HEK293 (cell line): ENCODE results near the gene RIOX2.

Source experiments
- CTCF ChIA-PET: fragments of 350-600 bp; formaldehyde crosslinking; extraction: SDS; loops from one replicate; lab custom pipeline; 2021; ENCODE audit warnings: antibody characterized with exemption; lab: Yijun Ruan, JAX
- POLR2A ChIA-PET: fragments of 300-600 bp; formaldehyde crosslinking; extraction: SDS; loops from one replicate; lab custom pipeline; 2020; ENCODE audit warnings: antibody characterized with exemption, inconsistent platforms; lab: Yijun Ruan, JAX
- H3K27ac ChIP-seq: fragments of 200-500 bp; sonication (Bioruptor generic); 2 replicates; pipeline ENCODE4 v1.5.1; 2014; ENCODE audit warnings: low read depth, low read length, control low read depth, inconsistent platforms; ENCODE audit errors: extremely low read depth
- H3K36me3 ChIP-seq, 2 experiments: fragments of 200-500 bp in 1 of 2; sonication (Bioruptor generic) in 1 of 2; 1 replicate in 1 of 2; 2 replicates in 1 of 2; pipeline ENCODE4 v1.5.1; 2014 to 2017; ENCODE audit warnings: inconsistent platforms in 2 of 2, low read length in 2 of 2; ENCODE audit not compliant: control insufficient read depth in 2 of 2, insufficient read depth in 1 of 2
- H3K4me1 ChIP-seq: fragments of 200-500 bp; sonication (Bioruptor generic); 2 replicates; pipeline ENCODE4 v1.5.1; 2014; ENCODE audit warnings: mild to moderate bottlenecking, low read length, inconsistent platforms; ENCODE audit not compliant: control insufficient read depth, insufficient read depth
- H3K4me3 ChIP-seq: 2 replicates; pipeline ENCODE4 v1.5.1; 2011; ENCODE audit warnings: low read depth, mild to moderate bottlenecking, control low read depth, low read length, moderate library complexity
- H3K9me3 ChIP-seq: fragments of 200-500 bp; sonication (Bioruptor generic); 2 replicates; pipeline ENCODE4 v1.5.1; 2014; ENCODE audit warnings: low read depth, low read length, inconsistent platforms; ENCODE audit not compliant: control insufficient read depth, insufficient read depth
- HOXC10 ChIP-seq: sonication (generic); formaldehyde crosslinking; IDR thresholded peaks from 2 replicates; pipeline ENCODE4 v1.8.1; 2023; ENCODE audit warnings: mild to moderate bottlenecking, missing genetic modification reagents
- KLF17 ChIP-seq: fragments of 450-650 bp; formaldehyde crosslinking; IDR thresholded peaks from 2 replicates; pipeline ENCODE4 v1.5.1; 2016; ENCODE audit warnings: missing biosample characterization, missing genetic modification characterization
- KLF9 ChIP-seq: fragments of 450-650 bp; formaldehyde crosslinking; IDR thresholded peaks from 2 replicates; pipeline ENCODE4 v1.5.1; 2016; ENCODE audit warnings: missing biosample characterization, missing genetic modification characterization, low read depth
- MEIS1 ChIP-seq: sonication (generic); formaldehyde crosslinking; IDR thresholded peaks from 2 replicates; pipeline ENCODE4 v1.8.1; 2022; ENCODE audit warnings: missing genetic modification reagents, mild to moderate bottlenecking, borderline replicate concordance
- MZF1 ChIP-seq: fragments of 450-650 bp; formaldehyde crosslinking; IDR thresholded peaks from 2 replicates; pipeline ENCODE4 v1.5.1; 2017; ENCODE audit warnings: missing biosample characterization, missing genetic modification characterization, borderline replicate concordance
- OSR2 ChIP-seq: fragments of 450-650 bp; formaldehyde crosslinking; IDR thresholded peaks from 2 replicates; pipeline ENCODE4 v1.5.1; 2016; ENCODE audit warnings: missing biosample characterization, missing genetic modification characterization
- PRDM6 ChIP-seq: fragments of 450-650 bp; formaldehyde crosslinking; IDR thresholded peaks from 2 replicates; pipeline ENCODE4 v1.5.1; 2017; ENCODE audit warnings: missing biosample characterization, missing genetic modification characterization
- ZFP3 ChIP-seq: fragments of 450-650 bp; formaldehyde crosslinking; IDR thresholded peaks from 2 replicates; pipeline ENCODE4 v1.5.1; 2016; ENCODE audit warnings: low read depth, missing biosample characterization, missing genetic modification characterization
- ZNF184 ChIP-seq: fragments of 450-650 bp; IDR thresholded peaks from 2 replicates; pipeline ENCODE4 v1.5.1; 2018; ENCODE audit warnings: missing biosample characterization, mild to moderate bottlenecking, missing genetic modification characterization
- ZNF2 ChIP-seq: fragments of 450-650 bp; formaldehyde crosslinking; IDR thresholded peaks from 2 replicates; pipeline ENCODE4 v1.5.1; 2016; ENCODE audit warnings: missing biosample characterization, missing genetic modification characterization
- ZNF335 ChIP-seq: fragments of 450-650 bp; formaldehyde crosslinking; conservative IDR thresholded peaks from 2 replicates; pipeline ENCODE4 v1.5.1; 2016; ENCODE audit warnings: missing biosample characterization, missing genetic modification characterization
- ZNF37A ChIP-seq: fragments of 450-650 bp; IDR thresholded peaks from 2 replicates; pipeline ENCODE4 v1.5.1; 2018; ENCODE audit warnings: missing biosample characterization, missing genetic modification characterization
- ZNF404 ChIP-seq: fragments of 450-650 bp; formaldehyde crosslinking; IDR thresholded peaks from 2 replicates; pipeline ENCODE4 v1.5.1; 2017; ENCODE audit warnings: missing biosample characterization, missing genetic modification characterization
- ZNF610 ChIP-seq: fragments of 450-650 bp; formaldehyde crosslinking; IDR thresholded peaks from 2 replicates; pipeline ENCODE4 v1.5.1; 2016; ENCODE audit warnings: missing biosample characterization, missing genetic modification characterization, borderline replicate concordance
- ZNF624 ChIP-seq: fragments of 450-650 bp; formaldehyde crosslinking; IDR thresholded peaks from 2 replicates; pipeline ENCODE4 v1.5.1; 2017; ENCODE audit warnings: missing biosample characterization, missing genetic modification characterization
- ZNF704 ChIP-seq: fragments of 450-650 bp; formaldehyde crosslinking; IDR thresholded peaks from 2 replicates; pipeline ENCODE4 v1.5.1; 2016; ENCODE audit warnings: missing biosample characterization, missing genetic modification characterization
- ZSCAN23 ChIP-seq: fragments of 450-650 bp; formaldehyde crosslinking; IDR thresholded peaks from 2 replicates; pipeline ENCODE4 v1.5.1; 2016; ENCODE audit warnings: missing biosample characterization, missing genetic modification characterization

RIOX2 gene

GRCh38 chr3:97972976-97973375, 745 bp upstream of the RIOX2 start:
- ChIA-PET POLR2A (no interaction called here), CTCF (no interaction called here)
- H3K4me3 ChIP-seq, result no peak overlapping the region

GRCh38 chr3:97970956-97971620, 1.1 kb downstream of the RIOX2 start:
- CTCF ChIA-PET, result interaction anchor here (1.2 kb wide), 1 partner anchor 150 kb away, joined by 5 read pairs; the partner anchor contains the start of gene CRYBG3
- H3K4me3 ChIP-seq, result peak overlapping the region; percentile 77
- H3K9me3 ChIP-seq, result no peaks in the 10 kb centered on the region
- peaks cover 0 to 11% of the 10 kb centered on the region in 2 experiments; a peak in 1 of 3 replicates for H3K36me3 ChIP-seq
- no peak for TF ChIP-seq ZSCAN23 (tag by site-specific recombination)
- TF ChIP-seq ZNF37A (tag by site-specific recombination), result no peak
- peak; percentile 85 for TF ChIP-seq PRDM6 (tag by site-specific recombination)
- TF ChIP-seq ZNF335 (tag by site-specific recombination), result 0 out of 2 replicates have a peak, but pooled peaks have one; percentile 13
- TF ChIP-seq, all 188 proteins: peak for 2
- POLR2A ChIA-PET, result no interaction called here
- Histone ChIP-seq H3K4me1 (no peaks in the 10 kb centered on the region; the same call in 1 of the 2 replicates), H3K27ac (peak overlapping the region; percentile 19; the same call in 1 of the 2 replicates)

More at GRCh38 chr3:97972976-97973375, 745 bp upstream of the RIOX2 start:
- H3K36me3 ChIP-seq, result no peaks in the 10 kb centered on the region
- TF ChIP-seq KLF17 (tag by site-specific recombination) (no peak), ZNF404 (no peak), OSR2 (tag by site-specific recombination) (no peak), MEIS1 (CRISPR knock-in tag) (no peak), ZNF624 (no peak), ZNF2 (tag by site-specific recombination) (no peak), ZFP3 (no peak), ZNF184 (tag by site-specific recombination) (no peak), MZF1 (tag by site-specific recombination) (no peak), ZNF610 (tag by site-specific recombination) (no peak), PRDM6 (tag by site-specific recombination) (no peak), HOXC10 (no peak), KLF9 (no peak), ZNF704 (no peak)
- H3K9me3 ChIP-seq, result no peaks in the 10 kb centered on the region
- H3K27ac ChIP-seq, result no peak overlapping the region
- no peaks in the 10 kb centered on the region; the same call in 1 of the 2 replicates for H3K4me1 ChIP-seq
